Loucy (cell line): ENCODE results near the gene NANOS2.

Source experiments
- EZH2phosphoT487 ChIP-seq: fragments of 200-600 bp; IDR thresholded peaks from 2 replicates; pipeline ENCODE4 v1.6.1; 2018; ENCODE audit warnings: antibody characterized with exemption, mild to moderate bottlenecking, moderate library complexity, borderline replicate concordance
- TF ChIP-seq, protein P1 (sequence below): fragments of 200-600 bp; sonication (generic); conservative IDR thresholded peaks from 2 replicates; pipeline ENCODE4 v1.5.1; 2014; ENCODE audit warnings: mild to moderate bottlenecking, antibody characterized with exemption, low read length

DNA sequence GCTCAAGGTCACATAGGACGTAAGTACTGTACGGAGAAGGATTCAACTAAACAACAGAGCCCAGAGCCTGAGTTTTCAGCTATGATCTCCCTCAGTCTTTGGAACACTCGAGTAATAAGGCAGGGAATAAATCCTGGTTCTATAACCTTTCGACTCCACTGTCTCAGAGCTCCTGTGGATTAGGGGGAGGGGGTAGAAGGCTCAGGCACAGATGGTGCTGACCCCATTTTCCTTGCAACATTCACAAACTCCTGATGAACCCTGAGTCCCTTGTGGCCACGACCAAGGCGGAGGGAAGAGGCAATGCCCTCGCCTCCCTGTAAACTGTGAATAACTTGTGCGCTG, 37.7 kb upstream of the NANOS2 start:
- TF ChIP-seq, protein P1, sequence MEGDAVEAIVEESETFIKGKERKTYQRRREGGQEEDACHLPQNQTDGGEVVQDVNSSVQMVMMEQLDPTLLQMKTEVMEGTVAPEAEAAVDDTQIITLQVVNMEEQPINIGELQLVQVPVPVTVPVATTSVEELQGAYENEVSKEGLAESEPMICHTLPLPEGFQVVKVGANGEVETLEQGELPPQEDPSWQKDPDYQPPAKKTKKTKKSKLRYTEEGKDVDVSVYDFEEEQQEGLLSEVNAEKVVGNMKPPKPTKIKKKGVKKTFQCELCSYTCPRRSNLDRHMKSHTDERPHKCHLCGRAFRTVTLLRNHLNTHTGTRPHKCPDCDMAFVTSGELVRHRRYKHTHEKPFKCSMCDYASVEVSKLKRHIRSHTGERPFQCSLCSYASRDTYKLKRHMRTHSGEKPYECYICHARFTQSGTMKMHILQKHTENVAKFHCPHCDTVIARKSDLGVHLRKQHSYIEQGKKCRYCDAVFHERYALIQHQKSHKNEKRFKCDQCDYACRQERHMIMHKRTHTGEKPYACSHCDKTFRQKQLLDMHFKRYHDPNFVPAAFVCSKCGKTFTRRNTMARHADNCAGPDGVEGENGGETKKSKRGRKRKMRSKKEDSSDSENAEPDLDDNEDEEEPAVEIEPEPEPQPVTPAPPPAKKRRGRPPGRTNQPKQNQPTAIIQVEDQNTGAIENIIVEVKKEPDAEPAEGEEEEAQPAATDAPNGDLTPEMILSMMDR: no peak
- no peak for TF ChIP-seq EZH2phosphoT487
